Right lobe of liver (tissue), 4 donors: ENCODE data around the gene AFAP1.

Experiments used
- POLR2A ChIP-seq: fragments of 450-650 bp; IDR thresholded peaks from one replicate; pipeline ENCODE4 v1.6.1; 2017; ENCODE audit warnings: antibody characterized with exemption, mild to moderate bottlenecking
- TF ChIP-seq, protein P1 (sequence below), 4 donors: fragments of 200-600 bp in 3 of 4; fragments of 450-650 bp in 1 of 4; IDR thresholded peaks; one replicate each; pipeline versions ENCODE4 v1.5.1 to v1.8.0; 2016 to 2022; ENCODE audit warnings: antibody characterized with exemption in 4 of 4, mild to moderate bottlenecking in 2 of 4
- donor health status: DM: no; HTN: no; CAD: no.
- donor health status: DM: no; HTN: no; CAD: no.
- donor health status: DM: no; HTN: yes; CAD: no.

DNA sequence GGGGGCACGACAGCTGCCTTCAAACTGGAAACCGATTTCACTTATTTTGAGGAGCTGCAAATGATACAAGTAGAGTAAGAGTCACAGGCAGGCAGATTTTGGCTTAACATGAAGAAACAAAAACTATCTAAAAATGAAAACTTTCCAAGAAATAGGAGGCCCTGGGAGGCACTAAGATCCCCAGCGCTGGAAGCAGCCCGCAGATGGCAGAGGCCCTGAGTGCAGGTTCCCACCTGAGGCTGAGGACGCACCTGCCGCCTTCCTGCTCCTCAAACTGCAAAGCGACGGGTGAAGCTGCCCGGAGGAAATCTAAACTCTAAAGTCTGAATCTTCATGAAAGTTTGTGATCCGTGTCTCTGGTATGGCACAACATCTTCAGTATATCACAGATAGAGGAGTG lies 138.7 kb downstream of the AFAP1 start:
- no peak for TF ChIP-seq POLR2A
- TF ChIP-seq, protein P1, sequence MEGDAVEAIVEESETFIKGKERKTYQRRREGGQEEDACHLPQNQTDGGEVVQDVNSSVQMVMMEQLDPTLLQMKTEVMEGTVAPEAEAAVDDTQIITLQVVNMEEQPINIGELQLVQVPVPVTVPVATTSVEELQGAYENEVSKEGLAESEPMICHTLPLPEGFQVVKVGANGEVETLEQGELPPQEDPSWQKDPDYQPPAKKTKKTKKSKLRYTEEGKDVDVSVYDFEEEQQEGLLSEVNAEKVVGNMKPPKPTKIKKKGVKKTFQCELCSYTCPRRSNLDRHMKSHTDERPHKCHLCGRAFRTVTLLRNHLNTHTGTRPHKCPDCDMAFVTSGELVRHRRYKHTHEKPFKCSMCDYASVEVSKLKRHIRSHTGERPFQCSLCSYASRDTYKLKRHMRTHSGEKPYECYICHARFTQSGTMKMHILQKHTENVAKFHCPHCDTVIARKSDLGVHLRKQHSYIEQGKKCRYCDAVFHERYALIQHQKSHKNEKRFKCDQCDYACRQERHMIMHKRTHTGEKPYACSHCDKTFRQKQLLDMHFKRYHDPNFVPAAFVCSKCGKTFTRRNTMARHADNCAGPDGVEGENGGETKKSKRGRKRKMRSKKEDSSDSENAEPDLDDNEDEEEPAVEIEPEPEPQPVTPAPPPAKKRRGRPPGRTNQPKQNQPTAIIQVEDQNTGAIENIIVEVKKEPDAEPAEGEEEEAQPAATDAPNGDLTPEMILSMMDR (IDR thresholded peaks at IDR 0.05): no peak
